Upper lobe of left lung (tissue), 6 donors: ENCODE results near the gene CD79B. TPM values are rescaled to one million over a fixed set of nuclear protein-coding genes. Genes with fewer than 3 reads are reported as not detected.

Experiments
- ATAC-seq, 2 donors: fragments of 200-7000 bp; cut with Tn5 transposase; one replicate each; pipeline ENCODE4 v1.9.1; 2022; ENCODE audit warnings: mild to moderate bottlenecking in 2 of 2, moderate library complexity in 2 of 2; ENCODE audit not compliant: low FRiP score in 2 of 2
- DNase-seq, 2 donors: peaks; one replicate each; pipeline ENCODE4 v3.0.0-alpha.2; 2019 to 2020
- H3K27ac ChIP-seq, 4 donors: fragments of 200-600 bp; sonication (generic); one replicate each; pipeline ENCODE4 v1.5.1; 2016 to 2019
- H3K27me3 ChIP-seq, 4 donors: fragments of 200-600 bp; sonication (generic); one replicate each; pipeline ENCODE4 v1.5.1; 2017 to 2019
- H3K36me3 ChIP-seq, 4 donors: fragments of 200-600 bp; sonication (generic); one replicate each; pipeline ENCODE4 v1.5.1; 2016 to 2019
- H3K4me1 ChIP-seq, 4 donors: fragments of 200-600 bp; sonication (generic); one replicate each; pipeline ENCODE4 v1.5.1; 2018 to 2019
- H3K4me3 ChIP-seq, 4 donors: fragments of 200-600 bp; sonication (generic); one replicate each; pipeline ENCODE4 v1.5.1; 2017 to 2019; ENCODE audit warnings: mild to moderate bottlenecking in 2 of 4, moderate library complexity in 1 of 4
- H3K9me3 ChIP-seq, 4 donors: fragments of 200-600 bp; sonication (generic); one replicate each; pipeline ENCODE4 v1.5.1; 2018 to 2019
- EP300 ChIP-seq, 4 donors: sonication (generic); formaldehyde crosslinking; IDR thresholded peaks; one replicate each; pipeline ENCODE4 v1.5.1; 2017; ENCODE audit warnings: antibody characterized with exemption in 4 of 4, control low read depth in 2 of 4
- POLR2A ChIP-seq, 4 donors: fragments of 450-650 bp; IDR thresholded peaks; one replicate each; pipeline ENCODE4 v1.5.1; 2016 to 2017; ENCODE audit warnings: antibody characterized with exemption in 4 of 4, mild to moderate bottlenecking in 2 of 4
- POLR2AphosphoS5 ChIP-seq, 2 donors: sonication (generic); formaldehyde crosslinking; IDR thresholded peaks; one replicate each; pipeline ENCODE4 v1.5.1; 2017; ENCODE audit warnings: antibody characterized with exemption in 2 of 2
- whole genome bisulfite sequencing, 2 donors: methylation state at CpG; one replicate each; pipeline ENCODE4 v1.1.5; 2017 to 2018; 5-methylcytosine and 5-hydroxymethylcytosine counted together
- total RNA-seq, 6 donors: library from RNA; depleted of rRNA in 4 of 6; stranded (reverse); fragments of >200 nt in 4 of 6; gene quantifications; one replicate each; pipeline versions ENCODE4 v1.1.0 to v1.2.1, GENCODE V29; 2016 to 2021
- TF ChIP-seq, protein P1 (sequence below), 6 experiments: fragments of 450-650 bp in 4 of 6; fragments of 200-600 bp in 2 of 6; sonication (generic) in 2 of 6; IDR thresholded peaks; one replicate each; pipeline ENCODE4 v1.5.1; 2016 to 2019; ENCODE audit warnings: antibody characterized with exemption in 6 of 6
- donor health status: DM: no; HTN: no; CAD: no; lungs with moderate emphysema.
- donor health status: DM: no; HTN: yes; CAD: no; lungs with severe emphysema.

Gene CD79B
- total RNA-seq, 6 donors from 2014 or later = 0.91 to 6.3 (median 2.6) TPM; not detected in 1

DNA sequence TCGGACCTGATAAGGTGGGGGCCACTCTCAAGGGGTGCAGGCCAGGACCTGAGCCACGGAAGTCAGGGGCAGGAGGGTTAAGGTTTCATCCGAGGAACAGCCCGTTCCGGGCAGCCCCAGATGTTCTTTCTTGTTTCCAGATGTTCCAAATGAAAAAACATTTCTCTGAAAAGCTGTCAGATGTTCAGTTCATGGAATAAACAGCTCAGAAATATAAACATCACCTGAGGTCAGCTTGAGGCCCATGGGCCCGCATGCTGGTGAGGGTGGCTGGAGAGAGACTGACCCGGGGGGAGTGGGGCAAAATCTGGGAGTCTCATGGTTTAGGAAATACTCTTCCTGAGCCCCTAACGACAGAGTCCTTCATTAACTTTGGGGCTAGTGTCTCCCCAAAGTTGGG lies 1.5 kb upstream of the CD79B start:
- H3K27ac ChIP-seq = no peak overlapping the region
- 83 to 88% methylated on average over 8 of the region's 8 CpGs for WGBS, 2 donors
- no peaks in the 10 kb centered on the region for H3K27me3 ChIP-seq
- no peak overlapping the region for H3K4me3 ChIP-seq
- no peak for DNase-seq
- peaks cover 14 to 24% (median 16%) of the 10 kb centered on the region in 4 donors for H3K4me1 ChIP-seq
- ATAC-seq = no peak
- no peaks in the 10 kb centered on the region for H3K9me3 ChIP-seq
- H3K36me3 ChIP-seq = no peaks in the 10 kb centered on the region
- TF ChIP-seq, protein P1, sequence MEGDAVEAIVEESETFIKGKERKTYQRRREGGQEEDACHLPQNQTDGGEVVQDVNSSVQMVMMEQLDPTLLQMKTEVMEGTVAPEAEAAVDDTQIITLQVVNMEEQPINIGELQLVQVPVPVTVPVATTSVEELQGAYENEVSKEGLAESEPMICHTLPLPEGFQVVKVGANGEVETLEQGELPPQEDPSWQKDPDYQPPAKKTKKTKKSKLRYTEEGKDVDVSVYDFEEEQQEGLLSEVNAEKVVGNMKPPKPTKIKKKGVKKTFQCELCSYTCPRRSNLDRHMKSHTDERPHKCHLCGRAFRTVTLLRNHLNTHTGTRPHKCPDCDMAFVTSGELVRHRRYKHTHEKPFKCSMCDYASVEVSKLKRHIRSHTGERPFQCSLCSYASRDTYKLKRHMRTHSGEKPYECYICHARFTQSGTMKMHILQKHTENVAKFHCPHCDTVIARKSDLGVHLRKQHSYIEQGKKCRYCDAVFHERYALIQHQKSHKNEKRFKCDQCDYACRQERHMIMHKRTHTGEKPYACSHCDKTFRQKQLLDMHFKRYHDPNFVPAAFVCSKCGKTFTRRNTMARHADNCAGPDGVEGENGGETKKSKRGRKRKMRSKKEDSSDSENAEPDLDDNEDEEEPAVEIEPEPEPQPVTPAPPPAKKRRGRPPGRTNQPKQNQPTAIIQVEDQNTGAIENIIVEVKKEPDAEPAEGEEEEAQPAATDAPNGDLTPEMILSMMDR (IDR thresholded peaks at IDR 0.05) = no peak
- TF ChIP-seq EP300 (IDR thresholded peaks at IDR 0.05) (no peak), POLR2AphosphoS5 (IDR thresholded peaks at IDR 0.05) (no peak), POLR2A (IDR thresholded peaks at IDR 0.05) (no peak)

DNA sequence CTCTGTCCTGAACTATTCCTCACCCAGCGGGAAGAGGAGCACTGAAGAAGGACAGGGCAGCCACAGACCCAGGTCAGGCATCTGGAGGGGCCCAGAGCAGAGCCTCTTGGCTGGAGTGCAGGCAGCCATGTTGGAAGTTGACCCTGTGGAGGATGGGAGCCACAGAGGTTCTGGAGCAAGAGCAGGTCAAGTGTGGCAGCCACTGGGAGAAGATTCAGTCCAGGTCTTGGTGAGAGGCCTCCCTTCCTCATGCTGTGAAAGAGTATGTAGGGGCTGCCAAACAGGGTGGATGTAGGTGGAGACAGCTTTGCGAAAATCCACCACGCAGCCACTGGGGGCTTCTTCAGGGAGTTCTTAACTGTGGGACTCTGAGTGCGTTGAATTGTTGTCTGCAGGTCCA lies 590 bp upstream of the CD79B start:
- H3K4me1 ChIP-seq = peaks cover 14 to 24% (median 16%) of the 10 kb centered on the region in 4 donors
- H3K27me3 ChIP-seq = no peaks in the 10 kb centered on the region
- H3K36me3 ChIP-seq = no peaks in the 10 kb centered on the region
- DNase-seq = no peak
- peak overlapping the region in 1 of 4 donors; percentile 61 for H3K27ac ChIP-seq
- no peaks in the 10 kb centered on the region for H3K9me3 ChIP-seq
- no peak for TF ChIP-seq EP300 (IDR thresholded peaks at IDR 0.05)
- TF ChIP-seq POLR2AphosphoS5 (IDR thresholded peaks at IDR 0.05) = no peak
- TF ChIP-seq, protein P1 (IDR thresholded peaks at IDR 0.05) = no peak
- no peak for TF ChIP-seq POLR2A (IDR thresholded peaks at IDR 0.05)
- no peak for ATAC-seq
- 95 to 97% methylated on average over 3 of the region's 4 CpGs for WGBS, 2 donors
- H3K4me3 ChIP-seq = no peak overlapping the region

DNA sequence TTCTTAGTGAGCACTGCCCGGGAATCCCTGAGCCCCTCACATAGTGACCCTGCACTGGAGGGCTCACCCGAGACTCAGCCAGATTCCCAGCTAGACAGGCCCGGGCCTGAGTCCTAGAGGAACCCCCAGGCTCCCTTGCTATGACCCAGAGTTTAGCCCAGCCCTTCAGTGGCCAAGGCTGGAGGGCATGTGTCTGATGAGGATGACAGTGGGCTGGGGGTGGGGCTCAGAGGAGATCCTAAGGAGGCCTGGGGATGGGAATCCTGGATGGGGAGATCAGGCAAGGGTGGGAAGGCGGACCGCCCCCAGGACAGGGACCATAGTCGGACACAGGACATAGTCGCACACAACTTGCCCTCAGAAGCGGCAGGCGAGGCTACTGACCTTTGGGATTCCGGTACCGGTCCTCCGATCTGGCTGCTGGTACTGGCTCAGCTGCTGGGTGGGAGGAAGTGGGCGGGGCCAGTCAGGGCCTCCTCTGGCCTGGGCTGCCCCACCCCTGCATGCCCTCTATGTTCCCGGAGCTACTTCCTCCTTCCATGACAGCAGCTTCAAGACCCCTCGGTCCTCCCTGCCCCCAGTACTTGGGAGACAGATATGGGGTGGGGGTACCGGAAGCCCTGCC lies 1.1 kb downstream of the CD79B start:
- WGBS, 2 donors = 55 to 68% methylated on average over 7 to 16 of the region's 16 CpGs
- H3K4me3 ChIP-seq = peak overlapping the region in 3 of 4 donors; percentile 12 to 30 (median 16)
- DNase-seq (peak in 1 of 2 donors; percentile 80), ATAC-seq (peak; percentile 50 to 79)
- no peaks in the 10 kb centered on the region for H3K9me3 ChIP-seq
- H3K27me3 ChIP-seq = no peaks in the 10 kb centered on the region
- TF ChIP-seq POLR2A (IDR thresholded peaks at IDR 0.05) (no peak), POLR2AphosphoS5 (IDR thresholded peaks at IDR 0.05) (no peak), EP300 (IDR thresholded peaks at IDR 0.05) (no peak)
- TF ChIP-seq, protein P1 (IDR thresholded peaks at IDR 0.05) = no peak
- no peaks in the 10 kb centered on the region for H3K36me3 ChIP-seq
- peak overlapping the region; percentile 2 to 64 (median 58) for H3K27ac ChIP-seq
- H3K4me1 ChIP-seq = peaks cover 14 to 24% (median 16%) of the 10 kb centered on the region in 4 donors

DNA sequence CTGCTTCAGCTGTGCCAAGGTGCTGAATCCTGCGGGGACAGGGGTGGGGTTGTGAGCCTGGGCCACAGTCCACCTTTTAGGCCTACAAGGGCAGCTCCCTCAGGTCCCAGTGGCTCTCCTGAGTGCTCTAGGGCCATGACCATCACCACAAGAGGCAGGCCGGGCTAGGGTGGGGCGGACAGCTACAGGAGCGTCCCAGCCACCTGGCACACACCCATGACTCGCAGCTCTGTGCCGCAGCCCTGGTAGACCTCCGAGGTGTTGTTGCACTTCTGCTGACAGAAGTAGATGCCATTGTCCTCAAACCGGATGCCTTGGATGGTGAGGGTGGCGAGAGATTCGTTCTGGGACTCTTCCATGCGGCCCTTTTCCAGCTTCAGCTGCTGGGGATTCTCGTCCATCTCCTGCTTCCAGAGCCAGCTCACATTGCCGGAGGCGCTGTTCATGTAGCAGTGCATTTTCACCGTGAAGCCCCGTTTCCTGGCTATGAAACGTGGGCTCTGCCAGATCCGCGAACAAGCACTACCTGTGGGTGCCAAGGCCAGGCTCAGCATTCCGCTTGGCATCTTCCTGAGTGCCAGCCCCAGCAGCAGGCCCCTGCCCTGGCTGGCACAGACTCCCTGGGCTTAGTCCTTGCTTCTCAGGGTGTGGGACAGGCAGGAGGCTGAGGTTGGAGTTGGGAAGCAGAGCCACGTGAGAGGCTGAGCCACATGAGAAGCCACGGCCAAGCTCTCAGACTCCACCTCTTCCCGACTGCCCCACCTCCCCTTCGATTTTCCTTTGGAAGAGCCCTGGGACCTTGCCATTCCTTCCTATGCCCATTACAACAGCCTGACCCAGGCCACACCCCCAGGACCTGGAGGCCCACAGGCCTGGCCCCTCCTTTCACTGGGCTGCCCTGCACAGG lies 2.0 kb downstream of the CD79B start:
- no peak overlapping the region for H3K4me3 ChIP-seq
- no peak for DNase-seq
- H3K36me3 ChIP-seq = no peaks in the 10 kb centered on the region

More for the DNA sequence above, 2.0 kb downstream of the CD79B start:
- TF ChIP-seq POLR2A (IDR thresholded peaks at IDR 0.05) (no peak), EP300 (IDR thresholded peaks at IDR 0.05) (no peak), POLR2AphosphoS5 (IDR thresholded peaks at IDR 0.05) (no peak)
- TF ChIP-seq, protein P1 (IDR thresholded peaks at IDR 0.05) = no peak
- Histone ChIP-seq H3K27me3 (no peaks in the 10 kb centered on the region), H3K4me1 (peaks cover 14 to 24% (median 16%) of the 10 kb centered on the region in 4 donors), H3K27ac (peak overlapping the region in 2 of 4 donors; percentile 54 to 64), H3K9me3 (no peaks in the 10 kb centered on the region)
- WGBS, 2 donors = 84 to 90% methylated on average over 19 to 21 of the region's 24 CpGs
- ATAC-seq = no peak
